GM12878 (cell line): Measurements from ENCODE around the gene MYO16. TPM values are rescaled to one million over a fixed set of nuclear protein-coding genes. Genes with fewer than 3 reads are reported as not detected.

Experiments used
- ATAC-seq: fragments of 200-7000 bp; cut with Tn5 transposase; 3 replicates; pipeline ENCODE4 v1.9.1; 2020; ENCODE audit warnings: mild to moderate bottlenecking, moderate library complexity
- BruUV-seq: library from RNA; stranded (reverse); fragments of 400-500 nt; replicated peaks from 2 replicates; lab custom pipeline; 2021; lab: Mats Ljungman, UMichigan
- CTCF ChIA-PET: fragments of 300-600 bp; sonication (Branson Sonifier 250); formaldehyde crosslinking; extraction: SDS; loops from one replicate; lab custom pipeline; 2021; ENCODE audit warnings: inconsistent platforms; lab: Yijun Ruan, JAX
- POLR2A ChIA-PET: fragments of 350-600 bp; formaldehyde crosslinking; extraction: SDS; loops from one replicate; lab custom pipeline; 2021; ENCODE audit warnings: inconsistent platforms; lab: Charles Lee
- RAD21 ChIA-PET: fragments of 300-600 bp; sonication (Branson Sonifier 250); formaldehyde crosslinking; loops from one replicate; lab custom pipeline; 2023; ENCODE audit warnings: antibody characterized with exemption; ENCODE audit not compliant: unreplicated experiment; lab: Charles Lee
- SMC1A ChIA-PET: fragments of 300-600 bp; sonication (Branson Sonifier 250); formaldehyde crosslinking; loops from one replicate; lab custom pipeline; 2023; ENCODE audit not compliant: unreplicated experiment, uncharacterized antibody; lab: Charles Lee
- DNase-seq: peaks from one replicate; pipeline ENCODE4 v3.0.0-alpha.2; 2011; ENCODE audit warnings: low read depth, low spot score
- FAIRE-seq: peaks from 3 replicates; lab custom pipeline; 2011; peaks lifted over from hg19 to GRCh38; lab: Jason Lieb, UNC
- H2AFZ ChIP-seq: 2 replicates; pipeline ENCODE4 v1.6.0; 2011; ENCODE audit warnings: low read depth, low read length, control low read depth; ENCODE audit not compliant: control insufficient read depth
- H3K27ac ChIP-seq: 2 replicates; pipeline ENCODE4 v1.5.1; 2011; ENCODE audit warnings: control low read depth; ENCODE audit not compliant: control insufficient read depth, insufficient read depth
- H3K27me3 ChIP-seq, 2 experiments: replicated peaks in 1 of 2; 2 replicates each; pipeline versions ENCODE4 v1.6.0 to v1.6.1; 2011; ENCODE audit warnings: low read length in 1 of 2; ENCODE audit not compliant: control insufficient read depth in 2 of 2, insufficient read depth in 2 of 2
- H3K36me3 ChIP-seq, 2 experiments: 2 replicates each; pipeline ENCODE4 v1.5.1; 2011; ENCODE audit warnings: low read length in 1 of 2; ENCODE audit not compliant: control insufficient read depth in 2 of 2, insufficient read depth in 2 of 2
- H3K4me1 ChIP-seq: 2 replicates; pipeline ENCODE4 v1.6.1; 2011; ENCODE audit warnings: mild to moderate bottlenecking, low read length, moderate library complexity, mixed read lengths; ENCODE audit not compliant: control insufficient read depth, insufficient read depth
- H3K4me2 ChIP-seq: 2 replicates; pipeline ENCODE4 v1.6.0; 2011; ENCODE audit warnings: control low read depth; ENCODE audit not compliant: control insufficient read depth, insufficient read depth
- H3K4me3 ChIP-seq: fragments of 200-600 bp; sonication (generic); 2 replicates; pipeline ENCODE4 v1.5.1; 2016
- H3K79me2 ChIP-seq: 2 replicates; pipeline ENCODE4 v1.6.0; 2011; ENCODE audit warnings: low read length; ENCODE audit not compliant: control insufficient read depth, insufficient read depth
- H3K9ac ChIP-seq: 2 replicates; pipeline ENCODE4 v1.8.0; 2011; ENCODE audit warnings: low read length, control low read depth, mixed read lengths; ENCODE audit not compliant: control insufficient read depth, insufficient read depth
- H3K9me3 ChIP-seq: replicated peaks from 3 replicates; pipeline ENCODE4 v1.5.1; 2011; ENCODE audit warnings: mild to moderate bottlenecking, low read length; ENCODE audit not compliant: control insufficient read depth, insufficient read depth
- H4K20me1 ChIP-seq: 2 replicates; pipeline ENCODE4 v1.6.0; 2011; ENCODE audit not compliant: control insufficient read depth, insufficient read depth
- BHLHE40 ChIP-seq, 2 experiments: fragments of 450-650 bp in 1 of 2; IDR thresholded peaks; 2 replicates each; pipeline ENCODE4 v1.6.1; 2011 to 2017; ENCODE audit warnings: low read depth in 2 of 2, borderline replicate concordance in 1 of 2, improper control_type of control experiment in 1 of 2, low read length in 1 of 2, mild to moderate bottlenecking in 1 of 2
- CBX3 ChIP-seq: fragments of 200-600 bp; sonication (generic); IDR thresholded peaks from 2 replicates; pipeline ENCODE4 v1.6.1; 2016; ENCODE audit warnings: low read depth, borderline replicate concordance
- CBX5 ChIP-seq: sonication (generic); IDR thresholded peaks from 2 replicates; pipeline ENCODE4 v1.6.1; 2016; ENCODE audit warnings: low read depth, moderate library complexity, mild to moderate bottlenecking, inconsistent platforms
- EGR1 ChIP-seq, 2 experiments: IDR thresholded peaks; 1 replicate in 1 of 2; 2 replicates in 1 of 2; pipeline ENCODE4 v1.6.1; 2011 to 2012; ENCODE audit warnings: low read depth in 2 of 2, low read length in 2 of 2, borderline replicate concordance in 1 of 2, mild to moderate bottlenecking in 1 of 2, moderate library complexity in 1 of 2
- FOXM1 ChIP-seq: IDR thresholded peaks from 2 replicates; pipeline ENCODE4 v1.6.1; 2012; ENCODE audit warnings: low read depth, mild to moderate bottlenecking, inconsistent platforms, low read length, moderate library complexity
- NRF1 ChIP-seq: conservative IDR thresholded peaks from 2 replicates; pipeline ENCODE4 v1.6.1; 2011; ENCODE audit warnings: mild to moderate bottlenecking, low read depth, low read length, improper control_type of control experiment
- PAX8 ChIP-seq: fragments of 450-650 bp; IDR thresholded peaks from 2 replicates; pipeline ENCODE4 v1.6.1; 2017; ENCODE audit warnings: mild to moderate bottlenecking, moderate library complexity
- PML ChIP-seq: IDR thresholded peaks from 2 replicates; pipeline ENCODE4 v1.6.1; 2012; ENCODE audit warnings: low read length, inconsistent platforms
- PRDM15 ChIP-seq: fragments of 450-650 bp; formaldehyde crosslinking; IDR thresholded peaks from 2 replicates; pipeline ENCODE4 v1.4.0; 2020; ENCODE audit warnings: mild to moderate bottlenecking, moderate library complexity
- RAD21 ChIP-seq: IDR thresholded peaks from 2 replicates; pipeline ENCODE4 v1.6.1; 2011; ENCODE audit warnings: mild to moderate bottlenecking, low read depth, low read length, moderate library complexity; ENCODE audit not compliant: insufficient read depth
- RAD51 ChIP-seq: fragments of 450-650 bp; IDR thresholded peaks from 2 replicates; pipeline ENCODE4 v1.6.1; 2016; ENCODE audit warnings: moderate library complexity, mild to moderate bottlenecking, inconsistent platforms
- SMARCA5 ChIP-seq: fragments of 450-650 bp; IDR thresholded peaks from 2 replicates; pipeline ENCODE4 v1.6.1; 2017; ENCODE audit warnings: mild to moderate bottlenecking
- USF2 ChIP-seq: IDR thresholded peaks from 2 replicates; pipeline ENCODE4 v1.6.1; 2011; ENCODE audit warnings: low read depth, low read length, improper control_type of control experiment, borderline replicate concordance
- ZNF384 ChIP-seq: IDR thresholded peaks from 2 replicates; pipeline ENCODE4 v1.6.1; 2012; ENCODE audit warnings: low read depth, mild to moderate bottlenecking, low read length, improper control_type of control experiment, borderline replicate concordance
- WGBS: methylation state at CpG from one replicate; pipeline ENCODE4 v1.1.6; 2016; ENCODE audit warnings: low lambda C conversion rate; ENCODE audit not compliant: insufficient replicate concordance, insufficient coverage; ENCODE audit errors: missing lambda C conversion rate; 5-methylcytosine and 5-hydroxymethylcytosine counted together
- in situ Hi-C: fragments of 300-500 bp; cut with MboI; formaldehyde crosslinking; loops from 9 replicates; pipeline ENCODE4 v1.14.3; 2018; ENCODE audit warnings: mixed read lengths
- intact Hi-C: fragments of 100-400 bp; cut with micrococcal nuclease; formaldehyde crosslinking; loops from one replicate; pipeline ENCODE4 v1.14.2; 2022; ENCODE audit not compliant: unreplicated experiment
- polyA plus RNA-seq, 11 experiments: library from polyadenylated mRNA; depleted of rRNA in 4 of 11; unstranded in 6 of 11; stranded (reverse) in 5 of 11; fragments of >200 nt; fragmentation: Nextera tagmentation in 4 of 11; fragmentation: Illumina TruSeq in 1 of 11; extraction: Ambion mirVana in 4 of 11; extraction: Trizol in 1 of 11; gene quantifications; 1 replicate in 1 of 11; 2 replicates in 10 of 11; pipeline versions ENCODE4 v1.2.1 to v1.2.3, GENCODE V29; 2011 to 2016; ENCODE audit warnings: inconsistent platforms in 2 of 11, missing spikeins in 2 of 11, low read depth in 1 of 11
- total RNA-seq, 4 experiments: library from RNA; depleted of rRNA in 3 of 4; stranded (reverse); fragments of >200 nt in 3 of 4; fragmentation: Illumina TruSeq in 1 of 4; extraction: Trizol in 1 of 4; gene quantifications; 2 replicates each; pipeline versions ENCODE4 v1.2.1 to v1.2.3, GENCODE V29; 2013 to 2021

Gene MYO16
- total and polyA plus RNA-seq, 10 of the 15 experiments (the other 5 are each of a cell fraction or from before 2014, with no cell fraction given) = under 0.01 to 1.7 (median 0.05) TPM; not detected in 4

DNA sequence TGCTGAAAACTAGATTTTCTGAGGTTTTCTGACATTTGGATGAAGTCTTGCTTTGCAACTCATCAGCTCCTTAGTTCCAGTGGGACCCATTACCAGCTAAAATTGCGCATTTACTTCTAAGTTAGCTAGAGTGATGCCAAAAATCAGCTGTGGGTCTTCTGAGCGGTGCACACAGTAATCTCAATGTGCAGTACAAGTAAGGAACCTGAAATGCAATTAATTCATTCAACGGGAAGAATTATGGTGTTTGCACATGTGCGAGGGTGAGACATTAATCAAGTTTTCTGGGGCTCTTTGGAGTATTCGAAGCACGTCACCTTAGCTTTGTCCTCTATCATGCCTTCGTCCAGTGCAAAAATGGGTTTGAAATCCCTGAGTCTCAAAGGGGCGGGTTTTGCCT is 146.2 kb downstream of the MYO16 start:
- Histone ChIP-seq H3K27ac (no peak overlapping the region), H3K4me1 (no peaks in the 10 kb centered on the region), H2AFZ (no peak overlapping the region), H3K79me2 (no peaks in the 10 kb centered on the region), H3K36me3 (no peaks in the 10 kb centered on the region), H3K4me2 (no peak overlapping the region), H3K4me3 (no peak overlapping the region)
- no TSS peak for BruUV-seq
- ChIA-PET POLR2A (interaction anchor here (0.6 kb wide), 1 partner anchor 99 kb away, joined by 3 read pairs; no protein-coding TSS in a partner anchor), RAD21 (interaction anchor here (0.8 kb wide), 1 partner anchor 21 kb away, joined by 3 read pairs; no protein-coding TSS in a partner anchor), CTCF (interaction anchor here (0.7 to 1.4 kb wide), 3 partner anchors 14 to 119 kb away, joined by 3 to 4 read pairs (median 3); no protein-coding TSS in a partner anchor)
- intact Hi-C loops (no loop called here), in situ Hi-C loops (no loop called here)
- TF ChIP-seq SMARCA5 = no peak
- TF ChIP-seq CBX5 = no peak
- no peak for TF ChIP-seq PAX8
- TF ChIP-seq RAD21 = no peak
- no peak for TF ChIP-seq EGR1 (IDR thresholded peaks at IDR 0.05; ENCODE audit: borderline replicate concordance in 1 of 2, low read depth in 2 of 2, low read length in 2 of 2)
- no peak for TF ChIP-seq ZNF384
- TF ChIP-seq CBX3 = no peak
- no peak for TF ChIP-seq FOXM1
- TF ChIP-seq, all 136 proteins: peak for 0
- SMC1A ChIA-PET = interaction anchor here (0.6 to 1.4 kb wide), 6 partner anchors 12 to 226 kb away, joined by 3 to 4 read pairs (median 3); no protein-coding TSS in a partner anchor
- Histone ChIP-seq H3K9ac (no peak overlapping the region), H3K9me3 (no peaks in the 10 kb centered on the region), H3K27me3 (no peaks in the 10 kb centered on the region), H4K20me1 (no peaks in the 10 kb centered on the region)
- ATAC-seq = no peak
- DNase-seq = no peak
- 42% methylated on average over 8 of the region's 8 CpGs for WGBS
- FAIRE-seq = no peak

DNA sequence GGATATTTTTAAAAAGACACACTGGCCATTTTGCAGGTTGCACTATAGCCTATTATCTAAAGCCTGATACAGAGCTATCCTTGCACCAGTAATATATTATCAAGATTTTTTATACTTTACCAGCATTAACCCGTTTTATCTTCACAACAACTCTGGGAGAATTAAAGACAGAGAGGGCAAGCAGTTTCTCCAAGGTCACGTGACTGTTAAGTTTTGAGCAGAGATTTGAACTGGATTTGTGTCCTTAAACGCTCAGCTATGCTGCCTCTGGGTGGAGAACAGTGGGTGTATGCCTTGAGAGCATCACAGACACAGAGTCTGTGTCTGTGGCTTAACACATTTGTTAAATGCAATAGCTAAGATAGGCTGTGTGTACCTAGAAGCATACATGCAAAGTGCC is 147.2 kb downstream of the MYO16 start:
- Histone ChIP-seq H4K20me1 (no peaks in the 10 kb centered on the region), H3K27me3 (no peaks in the 10 kb centered on the region), H3K4me3 (no peak overlapping the region), H3K9ac (no peak overlapping the region), H3K79me2 (no peaks in the 10 kb centered on the region), H3K4me2 (no peak overlapping the region), H2AFZ (no peak overlapping the region), H3K27ac (no peak overlapping the region), H3K36me3 (no peaks in the 10 kb centered on the region), H3K9me3 (no peaks in the 10 kb centered on the region), H3K4me1 (no peaks in the 10 kb centered on the region)
- FAIRE-seq (no peak), DNase-seq (no peak), ATAC-seq (no peak)
- WGBS = 3% methylated on average over 3 of the region's 3 CpGs
- ChIA-PET POLR2A (no interaction called here), SMC1A (interaction anchor here (1.3 kb wide), 1 partner anchor 25 kb away, joined by 3 read pairs; no protein-coding TSS in a partner anchor), CTCF (interaction anchor here (1.4 kb wide), 1 partner anchor 87 kb away, joined by 3 read pairs; no protein-coding TSS in a partner anchor), RAD21 (no interaction called here)
- intact Hi-C loops (no loop called here), in situ Hi-C loops (no loop called here)
- no TSS peak for BruUV-seq
- TF ChIP-seq PRDM15 = no peak
- TF ChIP-seq NRF1 = no peak
- TF ChIP-seq USF2 = no peak
- peak; percentile 86 for TF ChIP-seq RAD51
- peak in 1 of 2 experiments; percentile 50; a peak in 2 of 4 replicates for TF ChIP-seq BHLHE40 (IDR thresholded peaks at IDR 0.05; ENCODE audit: borderline replicate concordance in 1 of 2, low read depth in 2 of 2, low read length in 1 of 2)
- TF ChIP-seq PML = no peak
